Adrenal gland (tissue), 5 donors: ENCODE results near the gene RCL1.

Experiments used
- POLR2A ChIP-seq, 2 donors: fragments of 450-650 bp; IDR thresholded peaks; one replicate each; pipeline ENCODE4 v1.6.1; 2017; ENCODE audit warnings: antibody characterized with exemption in 2 of 2, mild to moderate bottlenecking in 2 of 2, moderate library complexity in 1 of 2
- TF ChIP-seq, protein P1 (sequence below), 6 experiments: fragments of 450-650 bp in 4 of 6; fragments of 200-600 bp in 2 of 6; sonication (generic) in 1 of 6; IDR thresholded peaks; 1 replicate in 5 of 6; 2 replicates in 1 of 6; pipeline versions ENCODE4 v1.5.1 to v1.8.0; 2016 to 2021; ENCODE audit warnings: antibody characterized with exemption in 6 of 6, mild to moderate bottlenecking in 2 of 6, moderate library complexity in 1 of 6
- donor health status: DM: no; HTN: no; CAD: no.

DNA sequence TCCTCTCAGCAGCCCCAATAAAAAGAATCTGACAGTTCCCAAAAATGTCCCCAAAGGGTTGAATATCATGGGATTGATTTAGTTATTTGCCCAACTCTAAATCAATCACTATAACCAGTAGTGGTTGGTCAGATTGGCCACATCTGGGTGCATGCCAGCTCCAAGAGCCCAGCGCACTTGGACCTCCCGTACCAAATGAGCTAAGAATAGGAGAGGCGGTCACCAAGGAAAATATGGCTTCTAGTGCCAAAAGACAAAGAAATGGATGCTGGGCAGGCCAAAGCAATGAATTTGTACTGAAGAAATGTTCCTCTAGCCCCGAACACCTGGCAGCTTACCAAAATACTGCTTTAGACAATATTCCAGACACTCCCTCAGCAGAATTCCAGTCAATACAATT, 80.3 kb downstream of the RCL1 start:
- TF ChIP-seq POLR2A (IDR thresholded peaks at IDR 0.05) = no peak
- TF ChIP-seq, protein P1, sequence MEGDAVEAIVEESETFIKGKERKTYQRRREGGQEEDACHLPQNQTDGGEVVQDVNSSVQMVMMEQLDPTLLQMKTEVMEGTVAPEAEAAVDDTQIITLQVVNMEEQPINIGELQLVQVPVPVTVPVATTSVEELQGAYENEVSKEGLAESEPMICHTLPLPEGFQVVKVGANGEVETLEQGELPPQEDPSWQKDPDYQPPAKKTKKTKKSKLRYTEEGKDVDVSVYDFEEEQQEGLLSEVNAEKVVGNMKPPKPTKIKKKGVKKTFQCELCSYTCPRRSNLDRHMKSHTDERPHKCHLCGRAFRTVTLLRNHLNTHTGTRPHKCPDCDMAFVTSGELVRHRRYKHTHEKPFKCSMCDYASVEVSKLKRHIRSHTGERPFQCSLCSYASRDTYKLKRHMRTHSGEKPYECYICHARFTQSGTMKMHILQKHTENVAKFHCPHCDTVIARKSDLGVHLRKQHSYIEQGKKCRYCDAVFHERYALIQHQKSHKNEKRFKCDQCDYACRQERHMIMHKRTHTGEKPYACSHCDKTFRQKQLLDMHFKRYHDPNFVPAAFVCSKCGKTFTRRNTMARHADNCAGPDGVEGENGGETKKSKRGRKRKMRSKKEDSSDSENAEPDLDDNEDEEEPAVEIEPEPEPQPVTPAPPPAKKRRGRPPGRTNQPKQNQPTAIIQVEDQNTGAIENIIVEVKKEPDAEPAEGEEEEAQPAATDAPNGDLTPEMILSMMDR (IDR thresholded peaks at IDR 0.05) = no peak
